Fibroblast of lung (primary cell): ENCODE measurements around the gene SLC15A5. TPM values are rescaled to one million over a fixed set of nuclear protein-coding genes. Genes with fewer than 3 reads are reported as not detected.

Source experiments
- DNase-seq, 2 donors: peaks; one replicate each; pipeline versions ENCODE4 v3.0.0 to v3.0.0-alpha.2; 2010; ENCODE audit warnings: low read depth in 2 of 2
- H2AFZ ChIP-seq: 2 replicates; pipeline ENCODE4 v1.5.1; 2012; ENCODE audit warnings: low read length, control low read depth, inconsistent platforms
- H3K27ac ChIP-seq: 2 replicates; pipeline ENCODE4 v1.5.1; 2011; ENCODE audit warnings: low read length, control low read depth; ENCODE audit not compliant: insufficient read depth
- H3K27me3 ChIP-seq: 2 replicates; pipeline ENCODE4 v1.5.1; 2011; ENCODE audit warnings: mild to moderate bottlenecking, low read length; ENCODE audit not compliant: control insufficient read depth, insufficient read depth
- H3K36me3 ChIP-seq: 2 replicates; pipeline ENCODE4 v1.5.1; 2011; ENCODE audit warnings: low read length; ENCODE audit not compliant: control insufficient read depth, insufficient read depth
- H3K4me1 ChIP-seq: 2 replicates; pipeline ENCODE4 v1.5.1; 2011; ENCODE audit warnings: low read length; ENCODE audit not compliant: control insufficient read depth, insufficient read depth; ENCODE audit errors: extremely low read depth
- H3K4me2 ChIP-seq: 2 replicates; pipeline ENCODE4 v1.5.1; 2011; ENCODE audit warnings: low read length, control low read depth; ENCODE audit not compliant: insufficient read depth; ENCODE audit errors: extremely low read depth
- H3K4me3 ChIP-seq, 4 experiments: fragments of 200-600 bp in 1 of 4; sonication (generic) in 1 of 4; replicated peaks in 1 of 4; 2 replicates each; pipeline ENCODE4 v1.5.1; 2011 to 2016; ENCODE audit warnings: low read length in 4 of 4, low read depth in 3 of 4, mild to moderate bottlenecking in 3 of 4, control low read depth in 2 of 4, inconsistent platforms in 1 of 4, mixed read lengths in 1 of 4; ENCODE audit not compliant: insufficient read depth in 1 of 4; ENCODE audit errors: control extremely low read depth in 1 of 4
- H3K79me2 ChIP-seq: 2 replicates; pipeline ENCODE4 v1.5.1; 2012; ENCODE audit warnings: mild to moderate bottlenecking, low read length, inconsistent platforms; ENCODE audit not compliant: control insufficient read depth, insufficient read depth
- H3K9ac ChIP-seq: 2 replicates; pipeline ENCODE4 v1.5.1; 2011; ENCODE audit warnings: mild to moderate bottlenecking, low read length, control low read depth; ENCODE audit not compliant: insufficient read depth
- H3K9me3 ChIP-seq: 2 replicates; pipeline ENCODE4 v1.5.1; 2012; ENCODE audit warnings: low read depth, low read length; ENCODE audit not compliant: control insufficient read depth, insufficient read depth
- H4K20me1 ChIP-seq: 2 replicates; pipeline ENCODE4 v1.5.1; 2011; ENCODE audit warnings: low read length; ENCODE audit not compliant: control insufficient read depth, insufficient read depth; ENCODE audit errors: extremely low read depth
- CTCF ChIP-seq, 2 donors: IDR thresholded peaks in 1 of 2; conservative IDR thresholded peaks in 1 of 2; 1 replicate in 1 of 2; 2 replicates in 1 of 2; pipeline ENCODE4 v1.5.1; 2011 to 2012; ENCODE audit warnings: low read length in 2 of 2, control low read depth in 1 of 2, inconsistent platforms in 1 of 2, low read depth in 1 of 2, mild to moderate bottlenecking in 1 of 2
- EZH2 ChIP-seq: IDR thresholded peaks from 2 replicates; pipeline ENCODE4 v1.5.1; 2012; ENCODE audit warnings: low read length, control low read depth, mild to moderate bottlenecking; ENCODE audit errors: missing control alignments
- polyA plus RNA-seq, 2 donors: library from polyadenylated mRNA; depleted of rRNA in 1 of 2; stranded (reverse) in 1 of 2; unstranded in 1 of 2; fragments of >200 nt; gene quantifications; 2 replicates each; pipeline ENCODE4 v1.2.1, GENCODE V29; 2011 to 2012; ENCODE audit warnings: missing spikeins in 1 of 2
- total RNA-seq: library from RNA; depleted of rRNA; stranded (reverse); fragments of >200 nt; gene quantifications from 2 replicates; pipeline ENCODE4 v1.2.1, GENCODE V29; 2014

The SLC15A5 gene
- total and polyA plus RNA-seq, 2 donors (not counting 1 experiment from before 2014, with no cell fraction given) = not detected

- Histone ChIP-seq H2AFZ (no peak overlapping the region), H3K36me3 (no peaks in the 10 kb centered on the region), H3K79me2 (no peaks in the 10 kb centered on the region), H3K27ac (no peak overlapping the region), H4K20me1 (no peaks in the 10 kb centered on the region), H3K27me3 (no peaks in the 10 kb centered on the region), H3K4me2 (no peak overlapping the region), H3K9me3 (no peaks in the 10 kb centered on the region), H3K4me1 (no peaks in the 10 kb centered on the region), H3K9ac (no peak overlapping the region), H3K4me3 (no peak overlapping the region)
- DNase-seq = no peak
- TF ChIP-seq EZH2 (no peak), CTCF (conservative IDR thresholded peaks at IDR 0.05 in 1 of 2, IDR thresholded peaks at IDR 0.05 in 1 of 2; ENCODE audit: low read depth in 1 of 2, low read length in 2 of 2) (no peak)
Measured at GRCh38 chr12:16171348-16171747, 106.1 kb downstream of the SLC15A5 start.

GRCh38 chr12:16168078-16168477 lies 109.4 kb downstream of the SLC15A5 start:
- no peaks in the 10 kb centered on the region for H3K27me3 ChIP-seq
- H3K36me3 ChIP-seq = no peaks in the 10 kb centered on the region
- no peaks in the 10 kb centered on the region for H3K4me1 ChIP-seq
- H3K9me3 ChIP-seq = no peaks in the 10 kb centered on the region
- H3K27ac ChIP-seq = no peak overlapping the region
- no peak for TF ChIP-seq EZH2
- no peak for TF ChIP-seq CTCF (conservative IDR thresholded peaks at IDR 0.05 in 1 of 2, IDR thresholded peaks at IDR 0.05 in 1 of 2; ENCODE audit: low read depth in 1 of 2, low read length in 2 of 2)
- no peak overlapping the region for H3K4me2 ChIP-seq
- H3K4me3 ChIP-seq = no peak overlapping the region
- no peaks in the 10 kb centered on the region for H3K79me2 ChIP-seq
- DNase-seq = no peak
- H2AFZ ChIP-seq = no peak overlapping the region
- H3K9ac ChIP-seq = no peak overlapping the region
- H4K20me1 ChIP-seq = no peaks in the 10 kb centered on the region

- no peaks in the 10 kb centered on the region for H3K27me3 ChIP-seq
- TF ChIP-seq EZH2 (no peak), CTCF (conservative IDR thresholded peaks at IDR 0.05 in 1 of 2, IDR thresholded peaks at IDR 0.05 in 1 of 2; ENCODE audit: low read depth in 1 of 2, low read length in 2 of 2) (no peak)
- no peaks in the 10 kb centered on the region for H4K20me1 ChIP-seq
- H3K36me3 ChIP-seq = no peaks in the 10 kb centered on the region
- no peak overlapping the region for H3K4me3 ChIP-seq
- no peak overlapping the region for H2AFZ ChIP-seq
- H3K79me2 ChIP-seq = no peaks in the 10 kb centered on the region
- no peak for DNase-seq
- no peaks in the 10 kb centered on the region for H3K9me3 ChIP-seq
- no peak overlapping the region for H3K4me2 ChIP-seq
- no peak overlapping the region for H3K9ac ChIP-seq
- no peaks in the 10 kb centered on the region for H3K4me1 ChIP-seq
- H3K27ac ChIP-seq = no peak overlapping the region
Measured at GRCh38 chr12:16166563-16167470, 110.7 kb downstream of the SLC15A5 start.
